NCI-H524 (cell line): Measurements from ENCODE around the gene TMEM183A.
"Not testable (repeated sequence)": the region's sequence is repeated elsewhere in the genome, so short reads cannot be mapped to it uniquely, and the experiment has no call there.

ENCODE experiments used
- DNase-seq, 2 experiments: peaks; one replicate each; lab custom pipeline; 2025; lab: John Stamatoyannopoulos, UW

Gene TMEM183A

GRCh38 chr1:203006948-203007871, at the start of gene TMEM183A:
Gene TMEM183A (plus strand): TSS chr1:203007374. CDS start chr1:203007466, 92 bp downstream.
- DNase-seq, result peak; percentile 90 to 96

GRCh38 chr1:202957733-202958543, 49.2 kb upstream of the TMEM183A start, which contains the start of gene ADIPOR1:
Gene ADIPOR1 (minus strand): TSS chr1:202958312. CDS start chr1:202951070, 7,242 bp downstream.
- DNase-seq, result peak; percentile 64 to 66

GRCh38 chr1:202958544-202959275, 48.5 kb upstream of the TMEM183A start:
- no peak for DNase-seq

- peak in 1 of 2 experiments; percentile 36 for DNase-seq
Observed at GRCh38 chr1:202959276-202959620, 47.9 kb upstream of the TMEM183A start.

GRCh38 chr1:202961220-202961880, 45.8 kb upstream of the TMEM183A start:
- peak in 1 of 2 experiments; percentile 27 for DNase-seq

GRCh38 chr1:202964791-202965410, 42.3 kb upstream of the TMEM183A start:
- peak; percentile 42 to 84 for DNase-seq

GRCh38 chr1:202965422-202965821, 41.8 kb upstream of the TMEM183A start:
- DNase-seq, result no peak

GRCh38 chr1:202966006-202966898, 40.9 kb upstream of the TMEM183A start:
- no peak for DNase-seq

GRCh38 chr1:202967684-202968281, 39.4 kb upstream of the TMEM183A start:
- DNase-seq, result no peak

- DNase-seq, result no peak
Observed at GRCh38 chr1:202968351-202968750, 38.8 kb upstream of the TMEM183A start.

GRCh38 chr1:202968895-202969295, 38.3 kb upstream of the TMEM183A start:
- peak in 1 of 2 experiments; percentile 58 for DNase-seq

- no peak for DNase-seq
Observed at GRCh38 chr1:202972046-202972445, 35.1 kb upstream of the TMEM183A start.

GRCh38 chr1:202974856-202975255, 32.3 kb upstream of the TMEM183A start:
- DNase-seq, result no peak

- no peak for DNase-seq
Observed at GRCh38 chr1:202976633-202977032, 30.5 kb upstream of the TMEM183A start.

GRCh38 chr1:202979459-202979858, 27.7 kb upstream of the TMEM183A start:
- DNase-seq, result no peak

- no peak for DNase-seq
Observed at GRCh38 chr1:202981939-202982338, 25.2 kb upstream of the TMEM183A start.

GRCh38 chr1:202982715-202983430, 24.3 kb upstream of the TMEM183A start:
- DNase-seq, result no peak

GRCh38 chr1:202986120-202986519, 21.1 kb upstream of the TMEM183A start:
- not testable (repeated sequence) for DNase-seq

GRCh38 chr1:202987255-202987654, 19.9 kb upstream of the TMEM183A start:
- DNase-seq, result no peak
